Epithelial cell of proximal tubule (primary cell): ENCODE data around the gene SHOX. TPM values are rescaled to one million over a fixed set of nuclear protein-coding genes. Genes with fewer than 3 reads are reported as not detected.

Experiments used
- DNase-seq: peaks from one replicate; pipeline ENCODE4 v3.0.0-alpha.2; 2011; ENCODE audit warnings: low read depth
- H3K4me3 ChIP-seq: 2 replicates; pipeline ENCODE4 v1.5.1; 2011; ENCODE audit warnings: low read depth, mild to moderate bottlenecking, low read length
- total RNA-seq: library from RNA; depleted of rRNA; stranded (reverse); fragments of >200 nt; gene quantifications from 2 replicates; pipeline ENCODE4 v1.2.3, GENCODE V29; 2015
- TF ChIP-seq, protein P1 (sequence below): conservative IDR thresholded peaks from 2 replicates; pipeline ENCODE4 v1.5.1; 2012; ENCODE audit warnings: low read depth, mild to moderate bottlenecking, low read length

Gene SHOX
- total RNA-seq, 1 donor from 2014 or later: not detected

DNA sequence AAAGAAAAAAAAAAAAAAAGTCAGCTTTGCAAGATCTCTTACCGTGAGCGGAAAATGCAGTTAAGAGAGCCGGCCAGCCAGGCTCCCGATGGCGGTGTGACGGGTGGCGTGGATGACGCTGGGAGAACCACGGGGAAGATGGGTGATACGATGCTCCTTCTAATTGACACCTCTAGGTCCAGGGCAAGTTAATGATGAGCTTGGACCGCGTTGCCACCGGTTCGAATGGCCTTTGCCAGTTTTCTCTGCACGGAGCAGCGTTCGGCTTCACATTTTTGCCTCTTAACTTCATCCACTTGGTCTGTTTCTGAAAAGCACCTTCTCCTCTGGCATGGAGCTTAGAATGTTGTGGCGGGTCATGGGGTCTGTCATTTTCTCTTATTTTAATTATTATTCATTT is 33.2 kb downstream of the SHOX start:
- H3K4me3 ChIP-seq: no peak overlapping the region
- DNase-seq: no peak
- TF ChIP-seq, protein P1, sequence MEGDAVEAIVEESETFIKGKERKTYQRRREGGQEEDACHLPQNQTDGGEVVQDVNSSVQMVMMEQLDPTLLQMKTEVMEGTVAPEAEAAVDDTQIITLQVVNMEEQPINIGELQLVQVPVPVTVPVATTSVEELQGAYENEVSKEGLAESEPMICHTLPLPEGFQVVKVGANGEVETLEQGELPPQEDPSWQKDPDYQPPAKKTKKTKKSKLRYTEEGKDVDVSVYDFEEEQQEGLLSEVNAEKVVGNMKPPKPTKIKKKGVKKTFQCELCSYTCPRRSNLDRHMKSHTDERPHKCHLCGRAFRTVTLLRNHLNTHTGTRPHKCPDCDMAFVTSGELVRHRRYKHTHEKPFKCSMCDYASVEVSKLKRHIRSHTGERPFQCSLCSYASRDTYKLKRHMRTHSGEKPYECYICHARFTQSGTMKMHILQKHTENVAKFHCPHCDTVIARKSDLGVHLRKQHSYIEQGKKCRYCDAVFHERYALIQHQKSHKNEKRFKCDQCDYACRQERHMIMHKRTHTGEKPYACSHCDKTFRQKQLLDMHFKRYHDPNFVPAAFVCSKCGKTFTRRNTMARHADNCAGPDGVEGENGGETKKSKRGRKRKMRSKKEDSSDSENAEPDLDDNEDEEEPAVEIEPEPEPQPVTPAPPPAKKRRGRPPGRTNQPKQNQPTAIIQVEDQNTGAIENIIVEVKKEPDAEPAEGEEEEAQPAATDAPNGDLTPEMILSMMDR: no peak

DNA sequence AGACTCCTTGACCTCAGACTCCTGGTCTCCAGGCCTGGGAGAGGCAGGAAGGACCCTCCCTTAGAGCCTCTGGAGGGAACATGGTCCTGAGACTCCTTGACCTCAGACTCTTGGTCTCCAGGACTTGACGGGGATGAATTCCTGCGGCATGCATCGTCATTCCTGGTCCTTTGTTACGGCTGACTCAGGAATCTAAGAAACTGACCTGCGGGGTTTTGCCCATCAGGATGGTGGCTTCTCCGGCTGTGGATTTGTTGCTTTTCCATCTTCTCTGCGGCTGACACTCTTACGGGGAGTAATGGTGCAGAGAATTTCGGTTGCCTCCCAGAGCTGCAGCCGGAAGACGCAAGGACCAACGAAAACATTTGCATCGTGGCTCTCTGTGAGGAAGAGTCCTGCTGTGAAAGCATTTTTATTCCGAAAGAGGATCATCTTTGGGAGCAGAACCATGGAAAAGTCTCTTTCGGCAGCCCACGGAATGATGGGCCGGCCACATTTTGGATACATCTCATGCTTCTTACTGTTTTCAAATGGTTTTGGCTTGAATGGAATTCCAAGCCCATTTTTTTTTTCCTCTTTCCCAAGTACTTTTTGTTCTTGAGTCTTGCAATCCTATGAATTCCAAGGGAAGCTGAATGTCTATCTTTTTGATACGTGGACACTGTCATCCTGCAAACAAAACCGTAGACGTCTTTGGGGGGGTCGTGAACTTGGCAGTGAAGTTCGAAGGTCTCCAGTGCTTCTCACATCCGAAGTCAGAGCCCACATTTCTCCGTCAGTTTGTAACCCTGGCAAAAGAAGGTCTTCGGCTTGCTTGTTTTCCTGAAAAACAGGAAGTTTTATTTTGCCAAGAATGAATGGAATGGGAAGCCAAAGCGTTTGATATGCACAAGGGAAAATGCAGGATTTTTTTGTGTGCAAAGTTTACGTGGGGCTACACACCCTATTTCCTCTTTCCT is 36.5 kb downstream of the SHOX start:
- DNase-seq: no peak
- H3K4me3 ChIP-seq: no peak overlapping the region
- TF ChIP-seq, protein P1: no peak

DNA sequence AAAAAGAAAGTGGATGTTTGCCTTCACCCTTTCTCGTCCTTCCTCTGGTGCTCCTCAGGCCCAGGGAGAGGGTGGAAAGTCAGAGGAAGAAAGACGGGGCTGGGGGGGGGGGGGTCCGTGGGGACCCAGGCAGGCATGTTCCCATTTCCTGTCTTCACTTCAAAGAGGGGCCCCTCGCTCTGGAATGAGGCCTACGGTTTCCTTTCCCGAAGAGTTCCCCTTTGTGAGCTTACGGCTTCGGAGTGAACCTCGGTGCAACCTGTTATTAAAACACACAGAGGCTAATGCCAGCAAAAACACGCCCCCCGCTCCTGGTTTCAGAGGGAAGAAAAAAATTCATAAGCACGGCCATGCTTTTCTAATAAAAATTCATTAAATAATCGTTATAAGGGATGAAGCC is 40.1 kb downstream of the SHOX start:
- no peak for DNase-seq
- TF ChIP-seq, protein P1: no peak
- no peak overlapping the region for H3K4me3 ChIP-seq

DNA sequence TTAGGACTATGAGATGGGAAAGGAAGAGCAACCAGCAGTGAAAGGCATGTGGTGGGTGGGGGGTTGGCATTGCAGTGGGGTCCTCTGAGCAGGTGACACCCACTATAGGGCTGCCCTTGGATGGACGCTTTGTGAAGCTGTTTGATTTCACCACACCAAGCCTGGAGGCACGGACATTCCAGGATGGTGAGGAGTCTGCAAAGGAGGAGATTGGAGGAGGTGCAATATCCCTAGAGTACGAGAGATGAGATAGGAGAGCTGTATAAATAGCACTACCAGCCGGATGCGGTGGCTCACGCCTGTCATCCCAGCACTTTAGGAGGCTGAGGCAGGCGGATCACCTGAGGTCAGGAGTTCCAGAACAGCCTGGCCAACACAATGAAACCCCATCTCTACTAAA is 42.3 kb downstream of the SHOX start:
- no peak overlapping the region for H3K4me3 ChIP-seq
- DNase-seq: no peak
- TF ChIP-seq, protein P1: no peak

DNA sequence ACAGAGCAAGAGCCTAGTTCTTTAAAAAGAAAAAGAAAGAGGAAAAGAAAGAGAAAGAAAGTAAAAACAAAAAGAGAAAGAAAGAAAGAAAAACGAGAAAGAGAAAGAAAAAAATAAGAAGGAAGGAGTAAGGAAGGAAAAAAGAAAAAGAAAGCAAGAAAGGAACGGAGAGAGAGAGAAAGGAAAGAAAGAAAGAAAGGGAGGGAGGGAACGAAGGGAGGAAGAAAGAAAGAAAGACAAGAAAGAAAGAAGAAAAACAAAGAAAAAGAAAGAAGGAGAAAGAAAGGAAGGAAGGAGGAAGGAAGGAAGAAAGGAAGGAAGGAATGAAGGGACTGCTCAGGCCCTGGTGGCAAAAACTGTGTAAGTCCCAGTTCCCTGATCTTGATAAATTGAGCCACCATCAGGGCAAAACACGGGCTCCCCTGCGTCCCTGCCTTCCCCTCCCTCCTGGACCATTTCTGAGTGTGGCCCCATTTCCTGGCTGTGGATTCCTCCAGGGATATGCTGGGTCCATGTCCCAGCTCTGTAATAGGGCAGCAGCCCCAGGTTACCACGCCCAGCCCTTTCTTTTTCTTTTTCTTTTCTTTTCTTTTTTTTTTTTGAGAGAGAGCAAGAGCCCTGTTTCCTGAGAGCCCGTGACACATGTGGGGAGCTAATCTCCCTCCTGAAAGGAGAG is 44.8 kb downstream of the SHOX start:
- no peak overlapping the region for H3K4me3 ChIP-seq
- no peak for DNase-seq
- TF ChIP-seq, protein P1: no peak

DNA sequence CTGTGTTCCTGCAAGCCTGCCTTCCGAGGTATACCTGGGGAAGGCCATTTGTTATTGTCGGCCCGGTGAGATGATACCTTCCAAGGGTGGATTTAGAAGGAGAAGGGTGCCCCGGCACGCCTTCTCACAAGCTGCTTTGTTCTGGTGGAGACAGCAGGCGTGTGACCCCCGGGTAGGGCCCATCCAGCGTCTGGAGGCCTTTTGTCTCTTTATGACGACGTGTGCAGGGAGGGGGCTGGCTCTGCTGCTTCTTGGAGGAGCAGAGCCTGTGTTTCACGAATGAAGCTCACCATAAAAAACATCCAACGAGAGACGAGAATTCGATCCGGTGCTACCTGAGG is 45.3 kb downstream of the SHOX start:
- no peak overlapping the region for H3K4me3 ChIP-seq
- no peak for DNase-seq
- TF ChIP-seq, protein P1: no peak
